ENCODE data around the gene NELL1.

GRCh38 chr11:21485426-21485825 is 816.0 kb downstream of the NELL1 start:
- TF ChIP-seq, protein P1, sequence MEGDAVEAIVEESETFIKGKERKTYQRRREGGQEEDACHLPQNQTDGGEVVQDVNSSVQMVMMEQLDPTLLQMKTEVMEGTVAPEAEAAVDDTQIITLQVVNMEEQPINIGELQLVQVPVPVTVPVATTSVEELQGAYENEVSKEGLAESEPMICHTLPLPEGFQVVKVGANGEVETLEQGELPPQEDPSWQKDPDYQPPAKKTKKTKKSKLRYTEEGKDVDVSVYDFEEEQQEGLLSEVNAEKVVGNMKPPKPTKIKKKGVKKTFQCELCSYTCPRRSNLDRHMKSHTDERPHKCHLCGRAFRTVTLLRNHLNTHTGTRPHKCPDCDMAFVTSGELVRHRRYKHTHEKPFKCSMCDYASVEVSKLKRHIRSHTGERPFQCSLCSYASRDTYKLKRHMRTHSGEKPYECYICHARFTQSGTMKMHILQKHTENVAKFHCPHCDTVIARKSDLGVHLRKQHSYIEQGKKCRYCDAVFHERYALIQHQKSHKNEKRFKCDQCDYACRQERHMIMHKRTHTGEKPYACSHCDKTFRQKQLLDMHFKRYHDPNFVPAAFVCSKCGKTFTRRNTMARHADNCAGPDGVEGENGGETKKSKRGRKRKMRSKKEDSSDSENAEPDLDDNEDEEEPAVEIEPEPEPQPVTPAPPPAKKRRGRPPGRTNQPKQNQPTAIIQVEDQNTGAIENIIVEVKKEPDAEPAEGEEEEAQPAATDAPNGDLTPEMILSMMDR (IDR thresholded peaks at IDR 0.05): no peak
- no peak for TF ChIP-seq POLR2A (IDR thresholded peaks at IDR 0.05)
